GM21528 (cell line): ENCODE measurements around the gene ZNF598.

Source experiments
- ATAC-seq: cut with Tn5 transposase; IDR thresholded peaks from one replicate; pipeline ENCODE4 v1.9.1; 2021; ENCODE audit warnings: mild to moderate bottlenecking, moderate library complexity; ENCODE audit not compliant: unreplicated experiment, low FRiP score

Gene ZNF598

GRCh38 chr16:2009791-2010510 is at the start of gene ZNF598:
TSS of gene ZNF598 (minus strand) at chr16:2009821.
- ATAC-seq, result no peak

GRCh38 chr16:2058872-2059271 is 49.3 kb upstream of the ZNF598 start:
- ATAC-seq, result no peak

- ATAC-seq, result no peak
Observed at GRCh38 chr16:2058420-2058819, 48.8 kb upstream of the ZNF598 start.

GRCh38 chr16:2057438-2057837 is 47.8 kb upstream of the ZNF598 start:
- ATAC-seq, result no peak

- no peak for ATAC-seq
Observed at GRCh38 chr16:2056681-2057407, 47.2 kb upstream of the ZNF598 start.

GRCh38 chr16:2056077-2056476 is 46.5 kb upstream of the ZNF598 start:
- ATAC-seq, result no peak

GRCh38 chr16:2054543-2055245 is 45.1 kb upstream of the ZNF598 start:
- no peak for ATAC-seq

GRCh38 chr16:2053897-2054296 is 44.3 kb upstream of the ZNF598 start:
- no peak for ATAC-seq

- ATAC-seq, result no peak
Observed at GRCh38 chr16:2053211-2053610, 43.6 kb upstream of the ZNF598 start.

- ATAC-seq, result no peak
Observed at GRCh38 chr16:2048116-2048543, 38.5 kb upstream of the ZNF598 start.

- ATAC-seq, result peak; percentile 79
Observed at GRCh38 chr16:2047330-2048115, 37.9 kb upstream of the ZNF598 start, which contains the start of the genes NTHL1 and TSC2. TSS of gene NTHL1 (minus strand) at chr16:2047834. CDS start at chr16:2047823, 11 bp downstream. TSS of gene TSC2 (plus strand) at chr16:2047985. CDS start at chr16:2048616, 631 bp downstream.

GRCh38 chr16:2046893-2047329 is 37.3 kb upstream of the ZNF598 start:
- no peak for ATAC-seq

- no peak for ATAC-seq
Observed at GRCh38 chr16:2045965-2046892, 36.6 kb upstream of the ZNF598 start.

- ATAC-seq, result no peak
Observed at GRCh38 chr16:2044541-2044940, 34.9 kb upstream of the ZNF598 start.

GRCh38 chr16:2043667-2044451 is 34.2 kb upstream of the ZNF598 start:
- ATAC-seq, result no peak

GRCh38 chr16:2042986-2043666 is 33.5 kb upstream of the ZNF598 start:
- no peak for ATAC-seq

GRCh38 chr16:2042171-2042985 is 32.8 kb upstream of the ZNF598 start:
- ATAC-seq, result no peak
